ENCODE data around the gene PCARE.

DNA sequence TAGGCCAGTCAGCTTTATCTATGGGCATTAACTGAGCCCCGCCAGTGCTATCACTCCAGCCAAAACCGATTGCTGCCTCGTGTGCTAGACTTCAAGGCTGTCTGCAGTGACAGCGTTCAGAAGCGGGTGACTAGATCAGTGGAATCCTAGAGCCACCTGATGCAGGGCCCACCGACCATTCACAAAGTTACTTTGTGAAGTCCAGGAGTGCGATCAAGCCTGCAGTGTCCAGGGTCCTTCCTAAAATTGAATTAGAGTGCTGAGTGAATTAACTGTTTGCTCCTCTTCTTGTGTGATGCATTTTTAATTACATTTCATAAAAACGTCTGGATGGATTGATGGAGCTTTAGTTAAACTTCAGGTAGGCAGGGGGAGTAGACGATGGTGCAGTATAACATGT is 13.9 kb downstream of the PCARE start:
- TF ChIP-seq ZEB2 (tag by site-specific recombination; IDR thresholded peaks at IDR 0.05) (no peak), YY1 (tag by site-specific recombination; IDR thresholded peaks at IDR 0.05) (no peak), TRIM28 (IDR thresholded peaks at IDR 0.05; ENCODE audit: borderline replicate concordance, low read length) (no peak), CTCF (tag by site-specific recombination; IDR thresholded peaks at IDR 0.05) (no peak), REST (tag by site-specific recombination; IDR thresholded peaks at IDR 0.05) (no peak), KLF10 (tag by site-specific recombination; IDR thresholded peaks at IDR 0.05) (no peak), ZNF830 (tag by site-specific recombination; IDR thresholded peaks at IDR 0.05; ENCODE audit: low read depth) (no peak), ZNF639 (tag by site-specific recombination; IDR thresholded peaks at IDR 0.05) (no peak), ZNF624 (tag by site-specific recombination; IDR thresholded peaks at IDR 0.05) (no peak)
- TF ChIP-seq, protein P1, sequence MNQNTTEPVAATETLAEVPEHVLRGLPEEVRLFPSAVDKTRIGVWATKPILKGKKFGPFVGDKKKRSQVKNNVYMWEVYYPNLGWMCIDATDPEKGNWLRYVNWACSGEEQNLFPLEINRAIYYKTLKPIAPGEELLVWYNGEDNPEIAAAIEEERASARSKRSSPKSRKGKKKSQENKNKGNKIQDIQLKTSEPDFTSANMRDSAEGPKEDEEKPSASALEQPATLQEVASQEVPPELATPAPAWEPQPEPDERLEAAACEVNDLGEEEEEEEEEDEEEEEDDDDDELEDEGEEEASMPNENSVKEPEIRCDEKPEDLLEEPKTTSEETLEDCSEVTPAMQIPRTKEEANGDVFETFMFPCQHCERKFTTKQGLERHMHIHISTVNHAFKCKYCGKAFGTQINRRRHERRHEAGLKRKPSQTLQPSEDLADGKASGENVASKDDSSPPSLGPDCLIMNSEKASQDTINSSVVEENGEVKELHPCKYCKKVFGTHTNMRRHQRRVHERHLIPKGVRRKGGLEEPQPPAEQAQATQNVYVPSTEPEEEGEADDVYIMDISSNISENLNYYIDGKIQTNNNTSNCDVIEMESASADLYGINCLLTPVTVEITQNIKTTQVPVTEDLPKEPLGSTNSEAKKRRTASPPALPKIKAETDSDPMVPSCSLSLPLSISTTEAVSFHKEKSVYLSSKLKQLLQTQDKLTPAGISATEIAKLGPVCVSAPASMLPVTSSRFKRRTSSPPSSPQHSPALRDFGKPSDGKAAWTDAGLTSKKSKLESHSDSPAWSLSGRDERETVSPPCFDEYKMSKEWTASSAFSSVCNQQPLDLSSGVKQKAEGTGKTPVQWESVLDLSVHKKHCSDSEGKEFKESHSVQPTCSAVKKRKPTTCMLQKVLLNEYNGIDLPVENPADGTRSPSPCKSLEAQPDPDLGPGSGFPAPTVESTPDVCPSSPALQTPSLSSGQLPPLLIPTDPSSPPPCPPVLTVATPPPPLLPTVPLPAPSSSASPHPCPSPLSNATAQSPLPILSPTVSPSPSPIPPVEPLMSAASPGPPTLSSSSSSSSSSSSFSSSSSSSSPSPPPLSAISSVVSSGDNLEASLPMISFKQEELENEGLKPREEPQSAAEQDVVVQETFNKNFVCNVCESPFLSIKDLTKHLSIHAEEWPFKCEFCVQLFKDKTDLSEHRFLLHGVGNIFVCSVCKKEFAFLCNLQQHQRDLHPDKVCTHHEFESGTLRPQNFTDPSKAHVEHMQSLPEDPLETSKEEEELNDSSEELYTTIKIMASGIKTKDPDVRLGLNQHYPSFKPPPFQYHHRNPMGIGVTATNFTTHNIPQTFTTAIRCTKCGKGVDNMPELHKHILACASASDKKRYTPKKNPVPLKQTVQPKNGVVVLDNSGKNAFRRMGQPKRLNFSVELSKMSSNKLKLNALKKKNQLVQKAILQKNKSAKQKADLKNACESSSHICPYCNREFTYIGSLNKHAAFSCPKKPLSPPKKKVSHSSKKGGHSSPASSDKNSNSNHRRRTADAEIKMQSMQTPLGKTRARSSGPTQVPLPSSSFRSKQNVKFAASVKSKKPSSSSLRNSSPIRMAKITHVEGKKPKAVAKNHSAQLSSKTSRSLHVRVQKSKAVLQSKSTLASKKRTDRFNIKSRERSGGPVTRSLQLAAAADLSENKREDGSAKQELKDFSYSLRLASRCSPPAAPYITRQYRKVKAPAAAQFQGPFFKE (tag by site-specific recombination; IDR thresholded peaks at IDR 0.05; ENCODE audit: borderline replicate concordance): no peak

Data from HEK293 (cell line).